Neural cell (in vitro differentiated cells): ENCODE measurements around the gene TAS2R13. TPM values are rescaled to one million over a fixed set of nuclear protein-coding genes. Genes with fewer than 3 reads are reported as not detected.

Experiments used
- H2AFZ ChIP-seq: fragments of 200-600, 300-800 bp; sonication (generic), shearing (Covaris generic); 2 replicates; pipeline ENCODE4 v1.6.0; 2014; ENCODE audit warnings: low read depth, mild to moderate bottlenecking, antibody characterized with exemption, low read length, moderate library complexity
- H3F3A ChIP-seq: fragments of 200-600 bp; shearing (Covaris generic); 2 replicates; pipeline ENCODE4 v1.6.1; 2016; ENCODE audit warnings: mild to moderate bottlenecking, moderate library complexity, mixed read lengths, antibody characterized with exemption, low read length; ENCODE audit not compliant: insufficient read depth, poor library complexity, severe bottlenecking
- H3K27ac ChIP-seq: fragments of 200-600, 300-800 bp; sonication (generic), shearing (Covaris generic); 2 replicates; pipeline ENCODE4 v1.5.1; 2014; ENCODE audit warnings: mild to moderate bottlenecking, low read length, moderate library complexity
- H3K27me3 ChIP-seq: fragments of 300-800, 200-600 bp; sonication (generic), shearing (Covaris generic); 2 replicates; pipeline ENCODE4 v1.6.0; 2014; ENCODE audit warnings: mild to moderate bottlenecking, low read depth, low read length, moderate library complexity; ENCODE audit not compliant: insufficient read depth
- H3K36me3 ChIP-seq: fragments of 300-800, 200-600 bp; sonication (generic), shearing (Covaris generic); 2 replicates; pipeline ENCODE4 v1.5.1; 2014; ENCODE audit warnings: mild to moderate bottlenecking, antibody characterized with exemption, low read length, moderate library complexity; ENCODE audit not compliant: insufficient read depth
- H3K4me2 ChIP-seq: fragments of 300-800, 200-600 bp; sonication (generic), shearing (Covaris generic); 2 replicates; pipeline ENCODE4 v1.6.0; 2014; ENCODE audit warnings: mild to moderate bottlenecking, low read length
- H3K4me3 ChIP-seq: fragments of 300-800, 200-600 bp; sonication (generic), shearing (Covaris generic); 2 replicates; pipeline ENCODE4 v1.5.1; 2014; ENCODE audit warnings: mild to moderate bottlenecking, low read length, moderate library complexity
- H3K79me2 ChIP-seq: fragments of 200-600 bp; shearing (Covaris generic); replicated peaks from 2 replicates; pipeline ENCODE4 v1.6.0; 2014; ENCODE audit warnings: mild to moderate bottlenecking, low read length, moderate library complexity; ENCODE audit not compliant: insufficient read depth
- H3K9ac ChIP-seq: fragments of 300-800, 200-600 bp; sonication (generic), shearing (Covaris generic); 2 replicates; pipeline ENCODE4 v1.6.1; 2016; ENCODE audit warnings: mild to moderate bottlenecking, low read length, mixed read lengths
- H3K9me2 ChIP-seq: fragments of 200-600 bp; shearing (Covaris generic); 2 replicates; pipeline ENCODE4 v1.6.1; 2016; ENCODE audit warnings: mild to moderate bottlenecking, low read length, mixed read lengths; ENCODE audit not compliant: insufficient read depth
- H3K9me3 ChIP-seq: fragments of 200-600, 300-800 bp; sonication (generic), shearing (Covaris generic); 2 replicates; pipeline ENCODE4 v1.6.1; 2016; ENCODE audit warnings: mild to moderate bottlenecking, mixed run types, low read length, moderate library complexity, mixed read lengths
- H4K20me1 ChIP-seq: fragments of 200-600 bp; shearing (Covaris generic); 2 replicates; pipeline ENCODE4 v1.6.1; 2016; ENCODE audit warnings: mild to moderate bottlenecking, mixed run types; ENCODE audit not compliant: insufficient read depth
- EP300 ChIP-seq: fragments of 450-650 bp; conservative IDR thresholded peaks from 2 replicates; pipeline ENCODE4 v1.6.1; 2014; ENCODE audit warnings: antibody characterized with exemption, mild to moderate bottlenecking, moderate library complexity; ENCODE audit not compliant: poor library complexity, severe bottlenecking
- EZH2 ChIP-seq: fragments of 200-600, 300-800 bp; shearing (Covaris generic), sonication (generic); IDR thresholded peaks from 2 replicates; pipeline ENCODE4 v1.6.1; 2014; ENCODE audit warnings: antibody characterized with exemption, low read length, borderline replicate concordance, mild to moderate bottlenecking; ENCODE audit not compliant: insufficient read depth, poor library complexity, severe bottlenecking
- MXI1 ChIP-seq: fragments of 450-650 bp; conservative IDR thresholded peaks from 2 replicates; pipeline ENCODE4 v1.6.1; 2014; ENCODE audit warnings: antibody characterized with exemption, mild to moderate bottlenecking; ENCODE audit not compliant: poor library complexity, severe bottlenecking
- POLR2AphosphoS5 ChIP-seq: IDR thresholded peaks from 2 replicates; pipeline ENCODE4 v1.6.1; 2012
- RAD21 ChIP-seq: fragments of 450-650 bp; conservative IDR thresholded peaks from 2 replicates; pipeline ENCODE4 v1.6.1; 2014; ENCODE audit warnings: antibody characterized with exemption, mild to moderate bottlenecking, moderate library complexity
- SMC3 ChIP-seq: fragments of 450-650 bp; conservative IDR thresholded peaks from 2 replicates; pipeline ENCODE4 v1.6.1; 2014; ENCODE audit warnings: antibody characterized with exemption, mild to moderate bottlenecking, moderate library complexity; ENCODE audit not compliant: poor library complexity
- TAF1 ChIP-seq: IDR thresholded peaks from 2 replicates; pipeline ENCODE4 v1.6.1; 2012; ENCODE audit warnings: low read depth
- polyA plus RNA-seq: library from polyadenylated mRNA; depleted of rRNA; stranded (reverse); fragments of >200 nt; gene quantifications from 2 replicates; pipeline ENCODE4 v1.2.3, GENCODE V29; 2014
- TF ChIP-seq, protein P1 (sequence below): IDR thresholded peaks from 2 replicates; pipeline ENCODE4 v1.6.1; 2012; ENCODE audit warnings: borderline replicate concordance
- TF ChIP-seq, protein P2 (sequence below): fragments of 450-650 bp; IDR thresholded peaks from 2 replicates; pipeline ENCODE4 v1.5.1; 2014; ENCODE audit warnings: antibody characterized with exemption, mild to moderate bottlenecking, moderate library complexity; ENCODE audit not compliant: poor library complexity, severe bottlenecking

Gene TAS2R13
- polyA plus RNA-seq, 1 donor from 2014 or later: 0.61 TPM

DNA sequence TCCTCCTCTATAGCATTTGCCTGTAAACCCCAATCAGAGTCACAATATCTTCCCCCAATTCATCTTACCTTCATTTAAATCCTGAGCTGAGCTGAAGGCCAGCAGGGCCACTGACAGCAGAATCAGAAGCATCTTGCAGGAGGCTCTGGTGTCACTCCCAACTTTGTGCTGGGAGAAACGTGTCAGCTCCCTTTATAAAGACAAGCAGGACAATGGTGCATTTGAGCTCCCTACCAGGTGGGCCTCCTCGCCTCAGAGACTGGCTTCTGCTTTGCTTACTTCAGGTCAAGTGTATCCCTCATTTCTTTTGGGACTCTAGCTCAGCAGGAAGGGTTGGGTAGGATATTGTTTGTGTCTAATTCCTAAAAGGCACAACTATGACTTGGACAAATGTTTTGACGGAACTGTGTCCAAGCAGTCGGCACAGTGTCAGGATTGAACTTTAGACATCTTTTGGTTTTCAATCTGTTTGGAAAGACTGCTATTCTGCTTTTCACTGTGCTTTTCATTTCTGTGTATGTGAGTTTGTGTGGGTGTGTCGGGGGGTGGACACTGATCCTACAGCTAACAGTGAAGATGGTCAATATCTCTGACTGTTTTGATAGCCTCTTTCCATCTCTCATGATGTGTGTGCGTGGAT, 25.2 kb downstream of the TAS2R13 start, which contains the start of gene PRH1:
TSS of gene PRH1 (minus strand) at position 170 of the 640 bp plus-strand sequence. CDS start at position 132, 38 bp downstream.
- H3K27me3 ChIP-seq: no peaks in the 10 kb centered on the region
- H3K4me3 ChIP-seq: no peak within 1 kb of the TSS
- H4K20me1 ChIP-seq: no peaks in the 10 kb centered on the region
- H2AFZ ChIP-seq: no peak within 1 kb of the TSS
- H3F3A ChIP-seq: no peaks in the 10 kb centered on the region
- TF ChIP-seq, protein P1, sequence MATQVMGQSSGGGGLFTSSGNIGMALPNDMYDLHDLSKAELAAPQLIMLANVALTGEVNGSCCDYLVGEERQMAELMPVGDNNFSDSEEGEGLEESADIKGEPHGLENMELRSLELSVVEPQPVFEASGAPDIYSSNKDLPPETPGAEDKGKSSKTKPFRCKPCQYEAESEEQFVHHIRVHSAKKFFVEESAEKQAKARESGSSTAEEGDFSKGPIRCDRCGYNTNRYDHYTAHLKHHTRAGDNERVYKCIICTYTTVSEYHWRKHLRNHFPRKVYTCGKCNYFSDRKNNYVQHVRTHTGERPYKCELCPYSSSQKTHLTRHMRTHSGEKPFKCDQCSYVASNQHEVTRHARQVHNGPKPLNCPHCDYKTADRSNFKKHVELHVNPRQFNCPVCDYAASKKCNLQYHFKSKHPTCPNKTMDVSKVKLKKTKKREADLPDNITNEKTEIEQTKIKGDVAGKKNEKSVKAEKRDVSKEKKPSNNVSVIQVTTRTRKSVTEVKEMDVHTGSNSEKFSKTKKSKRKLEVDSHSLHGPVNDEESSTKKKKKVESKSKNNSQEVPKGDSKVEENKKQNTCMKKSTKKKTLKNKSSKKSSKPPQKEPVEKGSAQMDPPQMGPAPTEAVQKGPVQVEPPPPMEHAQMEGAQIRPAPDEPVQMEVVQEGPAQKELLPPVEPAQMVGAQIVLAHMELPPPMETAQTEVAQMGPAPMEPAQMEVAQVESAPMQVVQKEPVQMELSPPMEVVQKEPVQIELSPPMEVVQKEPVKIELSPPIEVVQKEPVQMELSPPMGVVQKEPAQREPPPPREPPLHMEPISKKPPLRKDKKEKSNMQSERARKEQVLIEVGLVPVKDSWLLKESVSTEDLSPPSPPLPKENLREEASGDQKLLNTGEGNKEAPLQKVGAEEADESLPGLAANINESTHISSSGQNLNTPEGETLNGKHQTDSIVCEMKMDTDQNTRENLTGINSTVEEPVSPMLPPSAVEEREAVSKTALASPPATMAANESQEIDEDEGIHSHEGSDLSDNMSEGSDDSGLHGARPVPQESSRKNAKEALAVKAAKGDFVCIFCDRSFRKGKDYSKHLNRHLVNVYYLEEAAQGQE: no peak
- no peak for TF ChIP-seq POLR2AphosphoS5
- H3K36me3 ChIP-seq: no peaks in the 10 kb centered on the region
- H3K9ac ChIP-seq: no peak within 1 kb of the TSS
- H3K79me2 ChIP-seq: no peaks in the 10 kb centered on the region
- H3K9me2 ChIP-seq: no peaks in the 10 kb centered on the region
- H3K4me2 ChIP-seq: no peak within 1 kb of the TSS
- H3K27ac ChIP-seq: no peak within 1 kb of the TSS
- no peaks in the 10 kb centered on the region for H3K9me3 ChIP-seq

DNA sequence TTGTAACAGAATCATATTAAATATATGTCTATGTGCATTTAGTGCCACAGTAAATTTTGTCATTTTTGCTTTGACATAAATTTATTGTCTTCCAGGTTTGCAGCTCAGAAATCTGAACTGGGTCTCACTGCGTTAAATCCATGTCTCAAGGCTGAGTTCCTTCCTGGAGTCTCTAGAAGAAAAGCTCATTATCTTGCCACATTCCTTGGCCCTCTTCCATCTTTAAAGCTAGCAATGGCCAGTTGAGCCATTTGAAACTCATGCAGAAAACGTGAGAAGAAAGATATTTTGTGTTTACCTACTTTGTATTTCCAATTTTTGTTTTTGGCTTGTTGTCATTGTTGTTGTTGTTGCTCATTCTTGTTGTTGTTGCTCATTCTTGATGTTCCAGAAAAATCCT, 36.0 kb downstream of the TAS2R13 start:
- no peak for TF ChIP-seq TAF1
- TF ChIP-seq RAD21: no peak
- TF ChIP-seq EP300: no peak
- TF ChIP-seq SMC3: no peak
- TF ChIP-seq MXI1: no peak
- TF ChIP-seq EZH2: no peak
- TF ChIP-seq, protein P1: no peak
- TF ChIP-seq POLR2AphosphoS5: no peak
- TF ChIP-seq, protein P2, sequence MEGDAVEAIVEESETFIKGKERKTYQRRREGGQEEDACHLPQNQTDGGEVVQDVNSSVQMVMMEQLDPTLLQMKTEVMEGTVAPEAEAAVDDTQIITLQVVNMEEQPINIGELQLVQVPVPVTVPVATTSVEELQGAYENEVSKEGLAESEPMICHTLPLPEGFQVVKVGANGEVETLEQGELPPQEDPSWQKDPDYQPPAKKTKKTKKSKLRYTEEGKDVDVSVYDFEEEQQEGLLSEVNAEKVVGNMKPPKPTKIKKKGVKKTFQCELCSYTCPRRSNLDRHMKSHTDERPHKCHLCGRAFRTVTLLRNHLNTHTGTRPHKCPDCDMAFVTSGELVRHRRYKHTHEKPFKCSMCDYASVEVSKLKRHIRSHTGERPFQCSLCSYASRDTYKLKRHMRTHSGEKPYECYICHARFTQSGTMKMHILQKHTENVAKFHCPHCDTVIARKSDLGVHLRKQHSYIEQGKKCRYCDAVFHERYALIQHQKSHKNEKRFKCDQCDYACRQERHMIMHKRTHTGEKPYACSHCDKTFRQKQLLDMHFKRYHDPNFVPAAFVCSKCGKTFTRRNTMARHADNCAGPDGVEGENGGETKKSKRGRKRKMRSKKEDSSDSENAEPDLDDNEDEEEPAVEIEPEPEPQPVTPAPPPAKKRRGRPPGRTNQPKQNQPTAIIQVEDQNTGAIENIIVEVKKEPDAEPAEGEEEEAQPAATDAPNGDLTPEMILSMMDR: no peak
- no peaks in the 10 kb centered on the region for H3K9me2 ChIP-seq
- no peaks in the 10 kb centered on the region for H3F3A ChIP-seq

More for the DNA sequence above, 36.0 kb downstream of the TAS2R13 start:
- no peak overlapping the region for H3K9ac ChIP-seq
- no peaks in the 10 kb centered on the region for H3K27me3 ChIP-seq
- no peak overlapping the region for H3K4me2 ChIP-seq
- H3K36me3 ChIP-seq: peaks cover 10% of the 10 kb centered on the region
- no peaks in the 10 kb centered on the region for H4K20me1 ChIP-seq
- H3K27ac ChIP-seq: no peak overlapping the region
- H2AFZ ChIP-seq: no peak overlapping the region
- H3K79me2 ChIP-seq: no peaks in the 10 kb centered on the region
- H3K4me3 ChIP-seq: no peak overlapping the region
- H3K9me3 ChIP-seq: no peaks in the 10 kb centered on the region
